ENCODE data around the gene ZBTB32.
"Not testable (repeated sequence)": the region's sequence is repeated elsewhere in the genome, so short reads cannot be mapped to it uniquely, and the experiment has no call there.

DNA sequence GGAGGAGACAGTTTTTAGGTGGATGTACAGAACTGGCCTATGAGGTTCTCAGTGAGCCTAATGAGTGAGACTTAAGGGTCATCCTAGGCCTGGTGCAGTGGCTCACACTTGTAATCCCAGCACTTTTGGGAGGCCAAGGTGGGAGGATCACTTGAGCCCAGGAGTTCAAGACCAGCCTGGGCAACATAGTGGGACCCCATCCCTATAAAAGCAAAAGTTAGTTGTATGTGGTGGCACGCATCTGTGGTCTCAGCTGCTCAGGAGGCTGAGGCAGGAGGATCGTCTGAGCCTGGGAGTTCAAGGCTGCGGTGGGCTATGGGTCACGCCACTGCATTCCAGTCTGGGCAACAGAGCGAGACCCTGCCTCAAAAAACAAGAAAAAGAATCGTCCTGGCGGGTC is 19.8 kb downstream of the ZBTB32 start:
- TF ChIP-seq POLR2AphosphoS5, EP300 (IDR thresholded peaks at IDR 0.05): not testable (repeated sequence)
- TF ChIP-seq, protein P1, sequence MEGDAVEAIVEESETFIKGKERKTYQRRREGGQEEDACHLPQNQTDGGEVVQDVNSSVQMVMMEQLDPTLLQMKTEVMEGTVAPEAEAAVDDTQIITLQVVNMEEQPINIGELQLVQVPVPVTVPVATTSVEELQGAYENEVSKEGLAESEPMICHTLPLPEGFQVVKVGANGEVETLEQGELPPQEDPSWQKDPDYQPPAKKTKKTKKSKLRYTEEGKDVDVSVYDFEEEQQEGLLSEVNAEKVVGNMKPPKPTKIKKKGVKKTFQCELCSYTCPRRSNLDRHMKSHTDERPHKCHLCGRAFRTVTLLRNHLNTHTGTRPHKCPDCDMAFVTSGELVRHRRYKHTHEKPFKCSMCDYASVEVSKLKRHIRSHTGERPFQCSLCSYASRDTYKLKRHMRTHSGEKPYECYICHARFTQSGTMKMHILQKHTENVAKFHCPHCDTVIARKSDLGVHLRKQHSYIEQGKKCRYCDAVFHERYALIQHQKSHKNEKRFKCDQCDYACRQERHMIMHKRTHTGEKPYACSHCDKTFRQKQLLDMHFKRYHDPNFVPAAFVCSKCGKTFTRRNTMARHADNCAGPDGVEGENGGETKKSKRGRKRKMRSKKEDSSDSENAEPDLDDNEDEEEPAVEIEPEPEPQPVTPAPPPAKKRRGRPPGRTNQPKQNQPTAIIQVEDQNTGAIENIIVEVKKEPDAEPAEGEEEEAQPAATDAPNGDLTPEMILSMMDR (IDR thresholded peaks at IDR 0.05): not testable (repeated sequence)
